SJCRH30 (cell line): ENCODE data around the gene ADCY2. TPM values are rescaled to one million over a fixed set of nuclear protein-coding genes. Genes with fewer than 3 reads are reported as not detected.

Experiments used
- DNase-seq, 2 experiments: peaks; one replicate each; pipeline ENCODE4 v3.0.0-alpha.2; 2015 to 2020
- H3K27ac ChIP-seq: fragments of 250-450 bp; sonication (Bioruptor Pico); 2 replicates; pipeline ENCODE4 v1.5.1; 2020; ENCODE audit warnings: mild to moderate bottlenecking, moderate library complexity
- H3K27me3 ChIP-seq: fragments of 250-450 bp; sonication (Bioruptor Pico); 2 replicates; pipeline ENCODE4 v1.5.1; 2020; ENCODE audit warnings: mild to moderate bottlenecking, moderate library complexity
- H3K36me3 ChIP-seq: fragments of 250-450 bp; sonication (Bioruptor Pico); 2 replicates; pipeline ENCODE4 v1.5.1; 2020; ENCODE audit warnings: mild to moderate bottlenecking, moderate library complexity
- H3K4me1 ChIP-seq: fragments of 250-450 bp; sonication (Bioruptor Pico); 2 replicates; pipeline ENCODE4 v1.5.1; 2020; ENCODE audit warnings: mild to moderate bottlenecking, moderate library complexity
- H3K4me3 ChIP-seq: fragments of 250-450 bp; sonication (Bioruptor Pico); 2 replicates; pipeline ENCODE4 v1.5.1; 2020; ENCODE audit warnings: mild to moderate bottlenecking, moderate library complexity
- H3K9me3 ChIP-seq: fragments of 250-450 bp; sonication (Bioruptor Pico); replicated peaks from 2 replicates; pipeline ENCODE4 v1.5.1; 2020; ENCODE audit warnings: mild to moderate bottlenecking, moderate library complexity
- total RNA-seq: library from RNA; depleted of rRNA; stranded (reverse); fragments of >200 nt; shearing (Covaris generic); gene quantifications from 2 replicates; pipeline ENCODE4 v1.2.3, GENCODE V29; 2014

The ADCY2 gene
- total RNA-seq, 1 experiment from 2014 or later, result 9.6 TPM

DNA sequence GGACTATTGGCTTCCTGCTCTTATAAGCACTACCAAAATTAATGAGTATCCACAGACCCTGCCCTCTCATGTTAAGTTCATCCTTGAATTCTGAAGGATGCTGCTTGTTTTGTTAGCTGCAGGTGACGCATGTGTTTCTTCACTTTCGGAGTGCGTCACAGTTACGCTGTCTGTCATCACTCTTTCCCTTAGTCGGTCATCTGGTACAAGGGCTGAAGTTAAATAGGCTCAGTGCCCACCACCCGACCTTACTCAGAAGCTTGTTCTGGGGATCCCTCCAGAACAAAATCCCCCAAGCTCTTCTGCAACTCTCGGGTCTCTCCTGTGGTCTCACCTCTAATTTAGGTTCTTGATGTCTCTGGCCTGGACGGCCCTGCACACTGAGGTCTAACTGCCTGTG lies 51.0 kb downstream of the ADCY2 start:
- Histone ChIP-seq H3K9me3 (no peaks in the 10 kb centered on the region), H3K36me3 (no peaks in the 10 kb centered on the region), H3K27ac (no peak overlapping the region), H3K27me3 (no peaks in the 10 kb centered on the region), H3K4me3 (no peak overlapping the region), H3K4me1 (no peaks in the 10 kb centered on the region)
- DNase-seq, result no peak

DNA sequence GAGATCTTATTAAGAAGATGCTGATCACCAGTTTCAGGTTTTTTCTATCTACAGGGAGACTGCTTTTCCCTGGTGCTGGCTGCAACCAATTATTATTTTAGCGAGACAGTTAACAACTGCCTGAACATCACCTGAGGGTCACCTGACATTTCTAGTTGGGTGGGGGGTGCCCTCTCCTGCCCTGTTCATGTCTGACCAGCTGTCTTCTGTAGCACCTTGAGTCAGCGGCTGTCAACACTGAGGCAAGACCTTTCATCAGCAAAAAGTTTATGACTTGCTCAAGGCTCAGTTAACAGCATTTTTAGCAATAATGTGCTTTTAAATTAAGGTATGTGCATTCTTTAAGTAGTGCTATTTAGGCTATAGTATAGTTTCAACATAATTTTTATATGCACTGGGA lies 58.0 kb downstream of the ADCY2 start:
- no peaks in the 10 kb centered on the region for H3K36me3 ChIP-seq
- H3K27ac ChIP-seq, result no peak overlapping the region
- no peaks in the 10 kb centered on the region for H3K9me3 ChIP-seq
- H3K4me1 ChIP-seq, result no peaks in the 10 kb centered on the region
- DNase-seq, result no peak
- H3K27me3 ChIP-seq, result no peaks in the 10 kb centered on the region
- H3K4me3 ChIP-seq, result no peak overlapping the region

DNA sequence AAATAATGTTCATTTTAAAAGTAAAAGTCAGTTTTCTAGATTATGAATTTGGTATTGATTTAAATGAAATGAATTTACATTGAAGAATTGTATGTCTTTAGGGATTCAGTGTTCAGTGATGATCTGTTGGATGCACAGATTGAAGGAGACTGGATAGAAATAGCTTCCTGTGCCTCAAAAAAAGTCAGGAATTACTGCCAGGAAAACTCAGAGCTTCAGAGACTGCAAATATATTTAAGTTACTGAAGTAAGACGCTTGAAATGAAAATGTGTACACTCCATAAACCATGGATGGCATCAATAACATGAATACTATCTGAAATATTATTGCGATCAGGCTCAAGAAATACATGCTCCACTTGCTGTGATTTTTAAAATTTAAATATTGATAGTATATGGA lies 60.3 kb downstream of the ADCY2 start:
- DNase-seq, result no peak
- no peak overlapping the region for H3K4me3 ChIP-seq
- no peaks in the 10 kb centered on the region for H3K4me1 ChIP-seq
- H3K36me3 ChIP-seq, result no peaks in the 10 kb centered on the region
- H3K27me3 ChIP-seq, result no peaks in the 10 kb centered on the region
- no peak overlapping the region for H3K27ac ChIP-seq
- no peaks in the 10 kb centered on the region for H3K9me3 ChIP-seq

DNA sequence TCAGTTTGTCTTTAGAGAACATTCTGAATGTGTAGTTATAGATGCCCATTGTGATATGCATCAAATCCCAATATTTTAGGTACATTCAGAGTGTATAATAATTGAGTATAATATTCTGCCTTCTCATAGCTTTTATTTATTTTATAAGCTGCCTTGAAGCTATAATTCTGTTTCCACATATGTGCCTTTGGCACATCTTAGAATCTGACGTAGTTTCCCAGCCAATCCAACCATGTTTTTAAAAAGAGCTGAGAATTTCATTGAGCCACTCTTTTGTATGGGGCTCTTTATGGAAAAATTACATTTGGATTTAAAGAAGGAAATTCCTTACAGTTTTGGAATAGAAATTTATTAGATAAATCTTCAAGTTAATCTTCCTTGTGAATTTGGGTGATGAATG lies 65.4 kb downstream of the ADCY2 start:
- DNase-seq, result no peak
- no peaks in the 10 kb centered on the region for H3K27me3 ChIP-seq
- no peaks in the 10 kb centered on the region for H3K9me3 ChIP-seq
- no peaks in the 10 kb centered on the region for H3K4me1 ChIP-seq
- H3K4me3 ChIP-seq, result no peak overlapping the region
- H3K36me3 ChIP-seq, result no peaks in the 10 kb centered on the region
- no peak overlapping the region for H3K27ac ChIP-seq

DNA sequence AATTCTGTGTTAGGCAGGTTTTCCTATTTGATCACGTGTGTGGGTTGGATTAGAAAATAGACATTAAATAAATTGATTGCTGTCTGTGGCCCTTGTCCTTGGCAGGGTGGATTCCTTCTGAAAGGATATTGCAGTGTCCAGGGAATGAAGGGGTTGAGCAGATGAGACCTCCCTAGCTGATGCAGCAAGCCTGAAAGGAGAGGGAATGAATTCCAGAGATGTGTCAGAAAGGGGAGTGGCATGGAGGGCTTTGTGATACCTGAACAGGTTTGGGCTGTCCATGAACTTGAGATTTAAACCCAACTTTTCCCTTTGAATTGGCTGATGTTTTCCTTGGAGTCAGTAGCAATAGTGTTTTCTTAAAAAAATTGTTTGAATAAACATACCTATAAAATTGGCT lies 66.8 kb downstream of the ADCY2 start:
- H3K9me3 ChIP-seq, result no peaks in the 10 kb centered on the region
- DNase-seq, result no peak
- no peaks in the 10 kb centered on the region for H3K4me1 ChIP-seq
- H3K27me3 ChIP-seq, result no peaks in the 10 kb centered on the region
- H3K4me3 ChIP-seq, result no peak overlapping the region
- H3K27ac ChIP-seq, result no peak overlapping the region
- H3K36me3 ChIP-seq, result no peaks in the 10 kb centered on the region

DNA sequence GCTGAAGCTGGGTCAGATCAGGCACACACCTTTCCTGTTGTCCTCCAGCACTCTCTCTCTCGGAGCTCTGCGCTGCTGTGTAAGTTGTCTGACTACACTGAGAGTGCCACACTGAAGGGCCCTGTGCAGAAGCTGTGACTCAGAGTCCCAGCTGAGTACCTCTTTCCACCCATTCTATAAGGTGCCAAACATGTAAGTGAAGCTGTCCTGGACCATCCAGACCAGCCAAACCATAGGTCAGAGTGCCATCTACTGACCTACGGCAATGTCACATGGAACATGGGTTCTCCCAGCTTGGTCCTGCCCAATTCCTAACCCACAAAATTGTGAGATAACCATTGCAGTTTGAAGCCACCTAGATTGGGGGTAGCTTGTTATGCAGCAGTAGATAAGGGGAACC lies 68.2 kb downstream of the ADCY2 start:
- H3K9me3 ChIP-seq, result no peaks in the 10 kb centered on the region
- H3K27me3 ChIP-seq, result no peaks in the 10 kb centered on the region
- H3K36me3 ChIP-seq, result no peaks in the 10 kb centered on the region
- peak in 1 of 2 experiments; percentile 10 for DNase-seq
- no peaks in the 10 kb centered on the region for H3K4me1 ChIP-seq
- H3K4me3 ChIP-seq, result no peak overlapping the region
- H3K27ac ChIP-seq, result no peak overlapping the region

DNA sequence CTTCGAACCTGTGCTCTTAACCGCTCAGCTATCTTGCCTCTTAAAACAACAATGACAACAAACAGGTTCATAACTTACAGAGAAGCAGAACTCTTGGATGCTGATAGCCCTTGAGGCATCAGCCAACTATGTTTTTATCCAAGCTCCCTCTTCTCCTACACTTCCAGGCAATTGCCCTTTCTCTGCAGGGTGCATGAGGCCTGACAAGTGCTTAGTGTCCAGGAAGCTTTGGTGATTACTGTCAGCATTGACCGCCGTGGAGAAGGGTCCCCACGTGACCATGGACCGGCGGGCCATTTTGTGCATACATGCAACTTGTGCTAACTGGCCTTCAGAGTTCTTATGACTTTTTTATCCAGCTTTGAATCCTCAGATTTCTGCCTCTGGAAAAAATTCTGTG lies 71.2 kb downstream of the ADCY2 start:
- no peak overlapping the region for H3K27ac ChIP-seq
- H3K4me3 ChIP-seq, result no peak overlapping the region
- DNase-seq, result no peak
- H3K4me1 ChIP-seq, result no peaks in the 10 kb centered on the region
- no peaks in the 10 kb centered on the region for H3K27me3 ChIP-seq
- no peaks in the 10 kb centered on the region for H3K36me3 ChIP-seq
- no peaks in the 10 kb centered on the region for H3K9me3 ChIP-seq

DNA sequence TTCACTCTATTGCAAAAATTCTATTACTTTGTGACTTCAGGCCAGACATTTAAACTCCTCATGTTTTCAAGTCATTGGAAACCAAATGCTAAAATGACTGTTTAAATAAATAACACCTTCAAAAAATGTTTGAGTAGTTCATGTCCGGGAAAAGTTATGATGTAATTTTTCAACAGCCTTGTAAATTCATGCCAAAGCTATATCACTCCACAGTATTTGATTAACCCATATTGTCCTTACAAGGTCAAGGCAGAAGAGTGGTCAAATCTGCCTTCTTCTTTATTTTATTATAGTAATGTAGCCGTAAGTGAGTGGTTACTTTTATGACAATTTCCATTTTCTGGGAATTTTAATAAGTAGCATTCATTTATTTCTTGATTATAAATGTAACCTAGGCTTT lies 72.8 kb downstream of the ADCY2 start:
- no peak for DNase-seq
- Histone ChIP-seq H3K4me3 (no peak overlapping the region), H3K4me1 (no peaks in the 10 kb centered on the region), H3K27ac (no peak overlapping the region), H3K36me3 (no peaks in the 10 kb centered on the region), H3K9me3 (no peaks in the 10 kb centered on the region), H3K27me3 (no peaks in the 10 kb centered on the region)

DNA sequence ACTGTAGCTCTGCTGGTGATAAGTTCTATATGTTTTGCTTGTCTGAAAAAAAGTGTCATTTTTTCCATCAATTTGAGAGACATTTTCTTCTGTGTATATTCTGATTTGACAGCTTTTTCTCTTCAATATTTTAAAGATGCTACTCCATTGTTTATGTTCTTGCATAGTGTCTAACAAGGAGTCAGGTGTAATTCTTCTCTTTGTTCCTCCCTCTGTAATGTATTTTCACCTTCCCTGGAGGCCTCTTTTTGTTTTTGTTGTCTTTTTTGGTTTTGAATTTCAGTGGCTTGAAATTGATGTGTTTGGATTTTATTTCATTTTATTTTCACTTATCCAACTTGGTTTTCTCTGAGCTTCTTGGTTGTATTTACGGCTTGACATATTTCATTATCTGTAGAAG lies 75.8 kb downstream of the ADCY2 start:
- no peaks in the 10 kb centered on the region for H3K36me3 ChIP-seq
- H3K9me3 ChIP-seq, result no peaks in the 10 kb centered on the region
- no peaks in the 10 kb centered on the region for H3K4me1 ChIP-seq
- no peak for DNase-seq
- no peaks in the 10 kb centered on the region for H3K27me3 ChIP-seq
- no peak overlapping the region for H3K4me3 ChIP-seq
- H3K27ac ChIP-seq, result no peak overlapping the region

DNA sequence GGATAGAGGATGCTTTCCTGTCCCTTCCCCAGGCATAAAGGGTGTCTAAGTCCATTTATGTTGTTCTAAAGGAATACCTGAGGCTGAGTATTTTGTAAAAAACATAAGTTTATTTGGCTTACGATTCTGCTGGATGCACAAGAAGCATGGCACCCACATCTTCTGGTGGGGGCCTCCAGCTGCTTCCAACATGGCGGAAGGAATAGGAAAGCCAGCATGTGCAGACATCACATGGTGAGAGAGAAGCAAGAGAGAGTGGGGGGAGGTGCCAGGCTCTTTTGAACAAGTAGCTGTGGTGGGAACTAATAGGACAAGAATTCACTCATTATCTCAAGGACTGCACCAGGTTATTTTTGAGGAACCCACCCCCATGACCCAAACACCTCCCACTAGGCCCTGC lies 77.2 kb downstream of the ADCY2 start:
- no peak overlapping the region for H3K27ac ChIP-seq
- no peaks in the 10 kb centered on the region for H3K9me3 ChIP-seq
- DNase-seq, result no peak
- no peak overlapping the region for H3K4me3 ChIP-seq
- H3K27me3 ChIP-seq, result no peaks in the 10 kb centered on the region
- H3K4me1 ChIP-seq, result no peaks in the 10 kb centered on the region
- no peaks in the 10 kb centered on the region for H3K36me3 ChIP-seq

DNA sequence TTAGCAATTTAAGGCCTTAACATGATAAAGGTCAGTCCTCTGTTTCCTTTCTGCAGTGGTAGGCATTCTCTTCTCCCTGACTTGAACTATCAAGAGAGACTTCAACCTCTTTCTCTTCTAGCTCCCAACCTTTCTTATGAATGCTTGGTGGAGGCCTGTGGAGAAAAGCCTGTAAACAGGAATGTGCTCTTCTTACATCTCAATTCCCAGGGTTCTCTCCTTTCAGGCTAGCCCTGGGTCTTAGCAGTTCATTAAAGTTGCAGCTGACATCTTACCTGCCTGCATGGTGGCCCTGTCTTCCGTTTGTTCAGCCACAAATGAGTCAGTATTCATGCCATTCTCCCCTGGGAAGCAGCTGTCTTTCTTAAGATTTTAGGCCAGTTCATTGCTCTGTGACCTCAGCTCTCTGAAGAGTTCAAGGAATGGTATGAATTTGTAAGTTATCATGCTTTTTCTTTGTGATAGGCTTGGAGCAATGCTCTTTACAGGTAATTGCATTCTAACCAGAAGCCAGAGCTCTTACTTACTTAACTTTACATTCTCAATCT lies 77.8 kb downstream of the ADCY2 start:
- H3K4me1 ChIP-seq, result no peaks in the 10 kb centered on the region
- H3K36me3 ChIP-seq, result no peaks in the 10 kb centered on the region
- peak; percentile 13 to 34 for DNase-seq
- no peaks in the 10 kb centered on the region for H3K9me3 ChIP-seq
- no peak overlapping the region for H3K27ac ChIP-seq
- H3K4me3 ChIP-seq, result no peak overlapping the region
- no peaks in the 10 kb centered on the region for H3K27me3 ChIP-seq

DNA sequence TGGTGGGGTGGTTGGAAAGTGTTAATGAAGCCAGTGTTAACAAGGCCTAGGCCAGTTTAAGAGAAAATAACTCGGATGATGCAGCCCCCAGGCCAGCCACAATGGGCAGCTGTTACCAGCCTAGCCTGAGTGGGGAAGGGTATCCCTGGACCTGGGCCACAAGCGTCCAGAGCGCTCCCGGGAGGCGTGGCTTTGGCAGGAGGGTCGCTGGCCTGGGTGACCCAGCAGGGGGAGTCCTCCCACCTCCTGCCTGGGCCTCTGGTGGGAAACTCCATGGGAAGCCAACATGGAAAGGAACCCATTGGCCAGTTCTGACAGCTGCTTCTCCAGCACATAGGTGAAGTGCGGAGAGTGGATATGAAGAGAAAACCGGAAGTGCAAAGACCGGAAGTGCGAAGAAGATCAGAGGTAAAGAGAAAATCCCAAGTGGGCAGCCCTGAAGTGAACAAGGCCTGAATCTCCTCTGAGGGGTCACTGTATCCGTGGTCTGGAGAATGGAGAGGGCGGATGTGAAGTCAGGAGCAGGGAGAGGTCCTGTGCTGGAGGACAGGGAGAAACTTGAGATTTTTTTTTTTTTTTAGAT lies 79.0 kb downstream of the ADCY2 start:
- no peak overlapping the region for H3K4me3 ChIP-seq
- no peaks in the 10 kb centered on the region for H3K36me3 ChIP-seq
- H3K27me3 ChIP-seq, result no peaks in the 10 kb centered on the region
- no peak overlapping the region for H3K27ac ChIP-seq
- DNase-seq, result no peak
- H3K9me3 ChIP-seq, result no peaks in the 10 kb centered on the region
- H3K4me1 ChIP-seq, result no peaks in the 10 kb centered on the region

DNA sequence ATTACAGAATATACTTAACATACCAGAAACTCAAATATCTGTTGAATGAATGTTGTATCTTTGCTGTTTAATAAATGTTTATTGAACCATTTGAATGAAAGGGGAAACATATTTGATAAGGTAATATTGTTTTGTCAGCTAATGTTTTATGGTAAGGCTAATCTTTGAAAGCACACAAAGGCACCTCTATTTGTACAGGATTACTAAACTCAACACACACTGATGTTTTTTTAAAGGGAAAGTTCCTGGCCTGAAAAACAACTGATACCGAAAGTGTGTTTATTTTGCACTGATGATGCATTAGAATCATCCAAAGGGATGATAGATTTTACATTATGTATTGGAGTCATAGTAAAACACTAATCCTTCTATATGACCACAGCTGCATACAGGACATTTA lies 82.5 kb downstream of the ADCY2 start:
- no peak overlapping the region for H3K4me3 ChIP-seq
- no peaks in the 10 kb centered on the region for H3K9me3 ChIP-seq
- no peaks in the 10 kb centered on the region for H3K36me3 ChIP-seq
- H3K27me3 ChIP-seq, result no peaks in the 10 kb centered on the region
- DNase-seq, result no peak
- no peak overlapping the region for H3K27ac ChIP-seq
- H3K4me1 ChIP-seq, result no peaks in the 10 kb centered on the region

DNA sequence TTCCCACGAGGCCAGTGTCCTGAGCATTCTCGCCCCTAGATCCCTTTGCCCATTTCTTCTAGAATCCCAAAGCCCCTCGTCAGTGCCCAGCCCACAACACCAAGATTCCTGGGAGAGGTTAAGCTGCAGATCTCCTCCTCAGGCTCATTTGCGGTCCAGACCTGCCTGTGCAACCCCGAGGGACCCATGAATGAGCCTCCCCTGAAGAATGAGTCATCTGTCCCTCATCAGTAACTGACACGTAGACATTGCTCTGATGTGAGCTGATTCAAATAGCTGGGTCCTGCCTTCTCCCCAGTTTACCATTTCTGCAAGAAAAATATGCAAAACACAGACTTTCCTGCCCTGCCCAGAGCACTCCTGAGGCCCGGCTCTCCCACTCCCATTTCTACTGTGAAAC lies 92.8 kb downstream of the ADCY2 start:
- Histone ChIP-seq H3K27me3 (no peaks in the 10 kb centered on the region), H3K4me1 (no peaks in the 10 kb centered on the region), H3K4me3 (no peak overlapping the region), H3K9me3 (no peaks in the 10 kb centered on the region), H3K36me3 (no peaks in the 10 kb centered on the region), H3K27ac (no peak overlapping the region)
- DNase-seq, result no peak

DNA sequence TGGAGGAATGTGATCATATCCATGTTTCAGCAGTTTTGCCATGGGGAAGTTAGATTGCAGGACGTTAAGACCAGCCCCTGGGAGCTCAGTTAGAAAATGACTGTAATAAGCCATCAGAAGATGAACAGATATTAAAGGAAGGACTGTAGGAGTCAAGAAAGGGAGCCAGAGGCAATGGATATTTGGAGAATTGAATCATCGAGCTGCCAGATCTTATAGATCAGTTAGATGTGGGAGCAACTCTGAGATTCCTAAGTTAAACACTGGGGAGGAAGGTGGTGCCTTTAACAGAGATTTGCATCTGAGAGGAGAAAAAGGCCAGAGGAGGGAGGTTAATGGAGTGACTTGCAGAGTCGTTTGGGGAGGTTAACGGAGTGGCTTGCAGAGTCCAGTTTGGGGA lies 96.4 kb downstream of the ADCY2 start:
- no peak for DNase-seq
- Histone ChIP-seq H3K27me3 (no peaks in the 10 kb centered on the region), H3K27ac (no peak overlapping the region), H3K9me3 (no peaks in the 10 kb centered on the region), H3K4me3 (no peak overlapping the region), H3K36me3 (no peaks in the 10 kb centered on the region), H3K4me1 (no peaks in the 10 kb centered on the region)

DNA sequence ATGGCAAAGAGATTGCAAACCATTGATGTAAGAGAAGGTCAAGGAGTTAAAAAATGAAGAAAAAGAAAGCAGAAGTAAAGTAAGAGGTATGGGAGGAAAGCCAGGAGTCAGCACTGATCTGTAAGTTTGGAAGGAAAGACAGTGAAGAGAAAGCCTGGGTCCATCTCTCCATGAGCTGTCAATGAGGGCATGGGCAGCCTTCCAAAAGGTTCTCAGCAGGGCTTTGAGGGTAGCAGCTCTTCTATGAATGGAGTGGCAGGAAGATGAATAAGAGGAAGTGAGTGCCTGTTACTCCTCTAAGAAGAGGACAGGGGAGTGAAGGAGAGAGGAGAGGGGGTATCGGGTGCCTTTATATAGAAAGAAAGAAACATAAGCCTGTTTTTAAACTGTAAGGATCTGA lies 97.1 kb downstream of the ADCY2 start:
- Histone ChIP-seq H3K9me3 (no peaks in the 10 kb centered on the region), H3K4me1 (no peaks in the 10 kb centered on the region), H3K27ac (no peak overlapping the region), H3K27me3 (no peaks in the 10 kb centered on the region), H3K4me3 (no peak overlapping the region), H3K36me3 (no peaks in the 10 kb centered on the region)
- no peak for DNase-seq
